NCI-H2029 (cell line): ENCODE results near the gene SPTB.
A peak's percentile ranks its signal among the peaks of the same experiment; 100 is the strongest.

Source experiments
- DNase-seq: peaks from one replicate; lab custom pipeline; 2025; lab: John Stamatoyannopoulos, UW

The SPTB gene

GRCh38 chr14:64850369-64851137 is 29.2 kb downstream of the SPTB start:
- DNase-seq: no peak

GRCh38 chr14:64849940-64850339 is 29.8 kb downstream of the SPTB start:
- no peak for DNase-seq

- peak; percentile 9 for DNase-seq
These were observed 31.5 kb downstream of the SPTB start for GRCh38 chr14:64848239-64848638.

GRCh38 chr14:64846319-64846718 is 33.4 kb downstream of the SPTB start:
- no peak for DNase-seq

GRCh38 chr14:64845878-64846277 is 33.8 kb downstream of the SPTB start:
- no peak for DNase-seq

- DNase-seq: no peak
These were observed 34.7 kb downstream of the SPTB start for GRCh38 chr14:64844969-64845536.

- DNase-seq: no peak
These were observed 35.4 kb downstream of the SPTB start for GRCh38 chr14:64844272-64844671.

GRCh38 chr14:64843548-64843947 is 36.2 kb downstream of the SPTB start:
- DNase-seq: no peak

GRCh38 chr14:64841772-64842750 is 37.6 kb downstream of the SPTB start:
- DNase-seq: no peak

- DNase-seq: no peak
These were observed 38.5 kb downstream of the SPTB start for GRCh38 chr14:64841121-64841651.

- no peak for DNase-seq
These were observed 41.1 kb downstream of the SPTB start for GRCh38 chr14:64838656-64839055.

- no peak for DNase-seq
These were observed 44.3 kb downstream of the SPTB start for GRCh38 chr14:64835431-64835830.

GRCh38 chr14:64834965-64835364 is 44.7 kb downstream of the SPTB start:
- DNase-seq: no peak

GRCh38 chr14:64831419-64831818 is 48.3 kb downstream of the SPTB start:
- no peak for DNase-seq

- DNase-seq: no peak
These were observed 48.7 kb downstream of the SPTB start for GRCh38 chr14:64830961-64831360.

GRCh38 chr14:64828071-64828470 is 51.6 kb downstream of the SPTB start:
- DNase-seq: no peak

GRCh38 chr14:64826845-64827244 is 52.9 kb downstream of the SPTB start:
- no peak for DNase-seq

GRCh38 chr14:64826333-64826732 is 53.4 kb downstream of the SPTB start:
- DNase-seq: peak; percentile 17

- DNase-seq: no peak
These were observed 54.2 kb downstream of the SPTB start for GRCh38 chr14:64825509-64825908.

GRCh38 chr14:64825006-64825405 is 54.7 kb downstream of the SPTB start:
- no peak for DNase-seq

GRCh38 chr14:64824471-64824870 is 55.2 kb downstream of the SPTB start:
- no peak for DNase-seq

GRCh38 chr14:64823305-64823861 is 56.3 kb downstream of the SPTB start:
- peak; percentile 31 for DNase-seq
